Activated gamma-delta T cell (primary cell): ENCODE data around the gene PSENEN.
A peak's percentile ranks its signal among the peaks of the same experiment; 100 is the strongest.

Experiments
- DNase-seq: peaks from one replicate; lab custom pipeline; 2025; lab: John Stamatoyannopoulos, UW

Gene PSENEN

DNA sequence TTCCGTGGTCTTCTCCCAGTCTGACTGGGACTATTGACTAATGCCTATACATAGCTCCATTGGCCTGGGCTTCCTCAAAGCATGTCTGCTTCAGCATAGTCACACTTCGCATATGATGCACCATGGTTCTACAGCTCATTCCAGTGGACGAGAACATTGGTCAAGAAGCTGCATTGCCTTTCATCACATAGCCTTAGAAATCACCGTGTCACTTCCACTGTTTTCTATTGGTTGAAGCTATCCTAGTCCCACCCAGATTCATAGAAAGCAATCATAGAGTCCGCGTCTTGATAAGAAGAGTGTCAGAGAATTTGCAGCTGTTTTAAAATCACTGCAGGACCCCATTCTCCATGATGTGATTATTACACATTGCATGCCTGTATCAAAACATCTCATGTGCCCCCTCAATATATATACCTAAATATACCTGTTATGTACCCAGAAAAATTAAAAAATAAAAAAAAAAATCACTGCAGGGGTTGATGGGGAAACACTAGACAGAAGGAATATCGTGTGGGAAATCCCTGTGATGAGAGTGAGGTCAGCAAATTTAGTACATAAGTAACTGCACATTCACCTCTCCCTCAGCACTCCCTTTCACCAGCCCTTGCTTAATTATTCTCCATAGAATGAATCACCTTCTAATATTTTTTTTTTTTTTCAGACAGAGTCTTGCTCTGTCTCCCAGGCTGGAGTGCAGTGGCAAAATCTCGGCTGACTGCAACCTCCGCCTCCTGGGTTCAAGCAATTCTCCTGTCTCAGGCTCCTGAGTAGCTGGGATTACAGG is 27.8 kb downstream of the PSENEN start:
- no peak for DNase-seq

DNA sequence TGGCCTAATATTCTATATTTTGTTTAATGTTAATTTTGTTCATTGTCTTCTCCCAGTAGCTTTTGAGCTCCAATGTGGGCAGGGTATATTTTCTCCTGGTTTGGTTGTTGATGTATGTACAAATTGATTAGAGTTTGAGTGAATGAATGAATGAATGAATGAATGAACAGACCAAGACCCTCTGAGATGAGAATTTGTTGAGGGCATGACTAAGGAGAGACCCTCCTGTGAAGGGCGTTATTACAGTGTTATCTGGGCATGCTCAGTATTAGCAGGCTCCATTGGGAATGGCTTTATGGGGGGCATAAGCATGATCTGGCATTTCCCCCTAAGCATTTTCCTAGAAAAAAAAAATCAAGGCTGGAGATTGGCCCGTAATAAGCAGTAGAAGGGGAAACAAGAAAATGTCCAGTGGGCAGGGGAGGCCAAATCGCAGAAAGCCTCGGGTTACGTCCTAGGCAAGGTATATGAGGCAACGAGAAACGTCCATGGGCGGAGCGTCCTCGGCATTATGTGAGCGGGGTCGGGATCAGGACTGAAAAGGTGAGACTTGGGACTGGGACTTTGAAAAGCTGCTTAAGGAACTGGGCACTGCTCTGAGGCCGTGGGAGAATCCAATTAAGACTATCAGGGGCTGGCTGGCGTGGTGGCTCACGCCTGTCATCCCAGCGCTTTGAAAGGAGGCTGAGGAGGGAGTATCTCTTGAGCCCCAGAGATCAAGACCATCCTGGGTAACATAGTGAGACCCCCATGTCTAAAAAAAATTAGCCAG is 29.0 kb downstream of the PSENEN start:
- DNase-seq: no peak

DNA sequence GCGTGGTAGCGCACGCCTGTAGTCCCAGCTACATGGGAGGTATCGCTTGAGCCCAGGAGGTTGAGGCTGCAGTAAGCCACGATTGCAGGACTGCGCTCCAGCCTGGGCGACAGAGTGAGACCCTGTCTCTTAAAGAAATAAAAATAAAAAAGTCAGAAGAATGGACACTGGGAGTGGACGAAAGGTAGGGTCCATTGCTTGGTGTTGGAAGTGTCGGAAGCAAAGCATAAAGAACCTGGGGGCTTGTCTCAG is 29.5 kb downstream of the PSENEN start:
- DNase-seq: no peak

DNA sequence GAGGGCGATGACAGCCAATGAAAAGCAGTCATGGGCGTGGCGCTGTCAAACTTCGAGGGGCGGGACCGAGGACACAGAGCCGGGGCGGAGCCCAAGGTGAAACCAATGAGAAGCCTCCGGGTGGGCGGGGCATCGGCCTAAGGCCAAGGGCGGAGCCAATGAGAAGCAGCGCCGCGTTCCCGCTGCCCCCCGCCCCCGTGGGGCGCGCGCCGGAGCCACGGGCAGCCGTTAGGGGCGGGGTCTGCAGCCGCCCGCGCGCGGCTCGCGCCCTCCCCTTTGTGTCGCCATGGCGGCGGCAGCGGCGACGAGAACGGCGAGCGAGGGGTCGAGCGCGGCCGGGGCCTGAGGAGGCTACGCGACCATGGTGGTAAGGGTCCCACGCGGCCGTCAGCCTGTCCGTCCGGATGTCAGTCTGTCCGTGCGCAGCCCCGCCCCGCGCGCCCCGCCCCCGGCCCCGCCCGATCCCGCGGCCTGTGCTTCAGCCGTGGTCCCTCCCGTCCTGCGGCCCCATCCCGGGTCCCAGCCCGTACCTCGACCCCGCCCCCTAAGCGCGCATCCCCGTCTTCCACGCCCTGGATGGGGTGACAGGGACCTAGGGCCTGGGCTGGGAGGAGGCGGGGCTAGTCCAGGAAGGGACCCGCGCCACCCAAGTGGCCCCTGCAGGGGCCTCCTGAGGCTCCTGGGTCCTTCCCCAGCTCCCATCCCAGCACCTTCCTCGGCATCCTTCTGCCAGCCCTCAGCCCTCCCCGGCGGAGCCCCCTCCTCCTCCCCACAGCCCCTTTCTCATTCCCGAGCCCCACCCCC is 30.0 kb downstream of the PSENEN start, which contains the start of gene ARHGAP33:
ARHGAP33 (plus strand) TSS at position 267 of the 804 bp plus-strand sequence; CDS start at position 362, 95 bp downstream.
- peak; percentile 89 for DNase-seq

DNA sequence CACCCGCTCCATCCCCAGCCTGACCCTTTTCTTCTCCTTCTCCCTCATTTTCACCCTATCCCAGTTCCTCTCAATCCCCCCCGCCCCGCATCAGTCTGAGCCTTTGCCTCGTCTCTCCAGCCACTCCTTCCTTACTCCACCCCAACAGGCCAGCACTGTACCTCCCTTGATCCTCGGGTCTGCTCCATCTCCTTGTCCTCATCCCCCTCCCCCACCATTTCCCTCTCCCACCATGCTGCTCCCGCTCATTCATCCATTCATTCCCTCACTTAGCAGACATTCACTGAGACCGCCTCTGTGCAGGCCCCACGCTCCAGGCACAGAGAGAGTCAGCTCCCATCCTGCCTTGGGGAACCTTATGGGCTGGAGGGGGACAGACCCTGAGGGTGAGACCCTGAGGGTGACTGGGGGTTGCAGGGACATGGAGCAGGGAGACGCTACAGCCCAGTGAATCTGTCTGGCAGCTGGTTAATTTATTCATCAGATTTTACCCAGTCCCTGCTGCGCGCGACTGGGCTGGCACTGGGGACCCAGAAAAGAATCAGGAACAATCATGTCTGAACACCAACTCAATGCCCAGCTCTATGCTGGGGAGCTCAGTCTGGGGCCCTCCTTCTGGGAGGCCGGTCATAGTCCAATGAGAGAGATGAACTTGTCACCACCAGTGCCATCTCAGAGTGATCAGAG is 30.8 kb downstream of the PSENEN start:
- no peak for DNase-seq

DNA sequence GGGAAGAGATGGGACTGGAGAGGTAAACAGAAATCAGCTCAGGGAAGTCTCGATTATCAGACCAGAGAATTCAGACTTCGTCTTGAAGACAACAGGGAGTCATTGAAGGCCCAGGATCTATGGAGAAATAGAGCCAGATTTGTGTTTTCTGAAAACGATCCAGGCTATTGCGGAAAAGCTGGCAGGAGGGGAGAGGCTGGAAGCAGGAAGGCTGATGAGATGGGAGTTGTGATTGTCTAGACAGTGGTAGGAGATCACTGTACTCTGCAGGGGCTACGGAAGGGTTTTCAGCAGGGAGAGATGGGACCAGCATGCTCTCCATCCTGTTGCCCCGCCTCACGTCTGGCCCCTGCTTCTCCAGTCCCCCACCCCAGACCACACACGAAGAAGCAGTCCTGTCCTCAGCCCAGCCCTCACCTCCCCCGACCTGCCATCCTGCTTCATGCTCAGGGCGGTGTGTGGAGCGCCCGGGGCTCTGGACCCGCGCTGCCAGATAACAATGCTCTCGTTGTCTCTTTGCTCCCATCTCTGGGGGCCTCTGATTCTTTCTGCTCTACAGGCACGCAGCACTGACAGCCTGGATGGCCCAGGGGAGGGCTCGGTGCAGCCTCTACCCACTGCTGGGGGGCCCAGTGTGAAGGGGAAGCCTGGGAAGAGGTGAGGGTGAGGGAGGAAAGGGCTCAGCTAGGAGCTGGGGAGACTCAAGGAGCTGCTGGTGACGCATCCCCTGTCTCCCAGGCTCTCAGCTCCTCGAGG is 31.8 kb downstream of the PSENEN start:
- no peak for DNase-seq

DNA sequence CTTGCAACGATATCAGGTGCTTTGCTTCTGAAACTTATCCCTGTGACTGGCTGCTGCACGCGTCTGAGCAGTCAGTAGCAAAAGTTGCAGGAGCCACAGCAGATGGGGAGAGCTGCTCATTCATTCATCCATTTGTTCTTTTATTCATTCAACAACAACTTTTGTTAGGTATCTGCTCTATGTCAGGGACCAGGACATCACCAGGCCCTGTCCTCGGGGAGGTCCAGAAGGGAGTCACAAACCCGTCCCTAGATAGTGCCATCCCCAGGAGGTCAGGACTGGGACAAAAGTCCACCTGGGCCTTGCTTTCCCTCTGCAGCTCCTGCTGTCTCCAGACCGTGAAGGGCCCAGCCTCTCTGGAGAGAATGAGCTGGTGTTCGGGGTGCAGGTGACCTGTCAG is 32.5 kb downstream of the PSENEN start:
- no peak for DNase-seq

DNA sequence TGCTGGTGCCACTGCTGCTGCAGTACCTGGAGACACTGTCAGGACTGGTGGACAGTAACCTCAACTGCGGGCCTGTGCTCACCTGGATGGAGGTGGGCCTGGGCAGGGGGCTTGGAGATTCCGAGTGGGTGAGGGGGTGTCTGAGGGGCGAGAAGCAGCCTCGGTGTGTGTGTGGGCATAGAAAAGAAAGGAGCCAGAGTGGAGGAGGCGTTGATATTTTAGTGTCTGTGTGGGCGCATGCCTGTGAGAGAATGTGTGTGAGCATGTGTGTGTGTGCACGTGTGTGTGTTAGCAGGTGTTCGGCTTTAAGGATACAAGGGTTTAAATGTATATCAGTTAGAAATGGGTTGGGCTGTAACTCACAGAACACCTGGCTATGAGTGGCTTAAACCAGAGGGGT is 33.6 kb downstream of the PSENEN start:
- no peak for DNase-seq

DNA sequence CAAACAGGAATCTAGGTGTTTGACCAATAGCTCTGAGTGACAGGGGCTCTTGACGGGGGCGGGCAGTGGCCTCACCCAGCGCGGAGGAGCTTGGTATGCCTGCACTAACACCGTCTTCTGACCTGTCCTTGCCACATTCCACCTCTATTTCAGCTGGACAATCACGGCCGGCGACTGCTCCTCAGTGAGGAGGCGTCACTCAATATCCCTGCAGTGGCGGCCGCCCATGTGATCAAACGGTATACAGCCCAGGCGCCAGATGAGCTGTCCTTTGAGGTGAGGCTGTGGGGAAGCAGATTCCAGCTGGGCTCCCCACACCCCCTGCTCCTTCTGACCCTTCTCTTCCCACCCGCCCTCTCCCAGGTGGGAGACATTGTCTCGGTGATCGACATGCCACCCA is 34.6 kb downstream of the PSENEN start:
- DNase-seq: no peak

DNA sequence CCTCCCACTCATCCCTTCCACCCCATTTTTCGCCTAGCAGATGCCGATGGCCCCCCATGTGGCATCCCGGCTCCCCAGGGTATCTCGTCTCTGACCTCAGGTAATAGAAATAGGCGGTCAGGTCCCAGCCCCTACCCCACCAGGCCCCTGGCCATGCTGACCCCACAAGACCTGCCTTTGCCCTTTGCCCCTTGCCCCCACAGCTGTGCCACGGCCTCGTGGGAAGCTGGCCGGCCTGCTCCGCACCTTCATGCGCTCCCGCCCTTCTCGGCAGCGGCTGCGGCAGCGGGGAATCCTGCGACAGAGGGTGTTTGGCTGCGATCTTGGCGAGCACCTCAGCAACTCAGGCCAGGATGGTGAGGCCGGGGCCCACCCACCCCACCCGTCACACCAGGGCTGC is 35.3 kb downstream of the PSENEN start:
- no peak for DNase-seq

DNA sequence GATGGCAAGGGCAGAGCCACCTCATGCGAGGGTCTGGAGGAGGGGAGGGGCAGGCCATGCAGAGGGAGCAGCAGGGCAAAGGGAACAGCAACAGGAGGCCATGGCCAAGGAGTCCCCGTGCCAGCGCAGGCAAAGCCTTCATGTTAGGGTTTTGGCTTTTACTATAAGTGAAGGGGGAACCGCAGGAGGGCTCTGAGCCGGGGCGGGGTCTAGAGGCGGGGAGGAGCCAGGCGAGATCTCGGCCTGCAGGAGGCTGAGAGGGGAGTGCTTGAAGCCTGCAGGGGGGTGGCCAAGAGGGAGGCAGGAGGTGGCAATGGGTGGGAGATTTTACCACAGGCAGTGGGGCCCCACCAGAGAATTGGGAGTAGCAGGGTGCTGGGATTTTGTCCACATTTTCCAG is 36.2 kb downstream of the PSENEN start:
- no peak for DNase-seq

DNA sequence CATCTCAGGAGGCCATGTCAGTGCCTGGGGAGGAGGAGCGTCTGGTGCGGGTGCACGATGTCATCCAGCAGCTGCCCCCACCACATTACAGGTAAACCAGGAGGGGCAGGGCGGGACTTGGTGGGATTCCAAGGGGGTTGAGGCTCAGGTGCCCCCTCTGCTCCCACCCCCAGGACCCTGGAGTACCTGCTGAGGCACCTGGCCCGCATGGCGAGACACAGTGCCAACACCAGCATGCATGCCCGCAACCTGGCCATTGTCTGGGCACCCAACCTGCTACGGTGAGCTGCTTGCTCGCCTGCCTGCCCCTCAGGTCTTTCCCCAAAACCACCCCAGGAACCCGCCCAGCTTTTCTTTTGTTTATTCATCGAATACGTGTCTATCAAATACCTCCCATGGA is 37.1 kb downstream of the PSENEN start:
- no peak for DNase-seq

DNA sequence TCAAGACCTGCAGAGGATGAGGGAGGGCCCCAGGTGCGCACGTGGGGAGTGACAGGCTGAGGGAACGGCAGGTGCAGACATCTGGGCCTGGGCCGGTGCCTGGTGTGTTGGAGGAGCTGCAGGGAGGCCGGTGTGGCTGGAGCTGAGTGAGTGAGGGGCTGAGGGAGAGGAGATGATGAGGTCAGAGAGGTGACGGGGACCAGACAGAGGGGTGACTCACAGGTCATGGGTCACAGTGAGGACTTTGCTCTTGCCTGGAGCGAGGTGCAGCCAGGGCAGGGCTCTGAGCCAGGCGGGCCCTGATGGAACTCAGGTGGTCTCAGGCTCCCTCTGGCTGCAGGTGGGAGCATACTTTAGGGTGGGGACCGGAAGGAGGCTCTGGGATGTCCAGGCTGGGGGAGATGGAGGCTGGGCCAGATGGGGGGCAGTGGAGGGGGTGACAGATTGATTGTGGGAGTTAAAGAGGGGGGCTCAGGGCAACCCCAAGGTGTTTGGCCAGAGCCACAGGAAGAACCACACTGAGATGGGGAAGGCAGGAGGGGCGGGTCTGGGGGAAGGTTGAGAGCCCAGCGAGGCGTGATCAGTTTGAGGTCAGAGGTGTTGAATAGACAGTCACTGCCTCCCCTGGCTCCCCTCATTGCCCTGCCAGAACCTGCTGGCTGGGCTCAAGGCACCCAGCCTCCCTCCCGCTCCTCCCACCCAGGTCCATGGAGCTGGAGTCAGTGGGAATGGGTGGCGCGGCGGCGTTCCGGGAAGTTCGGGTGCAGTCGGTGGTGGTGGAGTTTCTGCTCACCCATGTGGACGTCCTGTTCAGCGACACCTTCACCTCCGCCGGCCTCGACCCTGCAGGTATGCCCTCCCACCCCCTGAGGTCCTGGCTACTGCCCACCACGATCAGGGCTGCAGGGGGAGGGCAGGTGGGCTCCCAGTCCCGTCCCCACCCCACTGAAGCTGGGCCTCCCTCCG is 38.3 kb downstream of the PSENEN start:
- DNase-seq: no peak

DNA sequence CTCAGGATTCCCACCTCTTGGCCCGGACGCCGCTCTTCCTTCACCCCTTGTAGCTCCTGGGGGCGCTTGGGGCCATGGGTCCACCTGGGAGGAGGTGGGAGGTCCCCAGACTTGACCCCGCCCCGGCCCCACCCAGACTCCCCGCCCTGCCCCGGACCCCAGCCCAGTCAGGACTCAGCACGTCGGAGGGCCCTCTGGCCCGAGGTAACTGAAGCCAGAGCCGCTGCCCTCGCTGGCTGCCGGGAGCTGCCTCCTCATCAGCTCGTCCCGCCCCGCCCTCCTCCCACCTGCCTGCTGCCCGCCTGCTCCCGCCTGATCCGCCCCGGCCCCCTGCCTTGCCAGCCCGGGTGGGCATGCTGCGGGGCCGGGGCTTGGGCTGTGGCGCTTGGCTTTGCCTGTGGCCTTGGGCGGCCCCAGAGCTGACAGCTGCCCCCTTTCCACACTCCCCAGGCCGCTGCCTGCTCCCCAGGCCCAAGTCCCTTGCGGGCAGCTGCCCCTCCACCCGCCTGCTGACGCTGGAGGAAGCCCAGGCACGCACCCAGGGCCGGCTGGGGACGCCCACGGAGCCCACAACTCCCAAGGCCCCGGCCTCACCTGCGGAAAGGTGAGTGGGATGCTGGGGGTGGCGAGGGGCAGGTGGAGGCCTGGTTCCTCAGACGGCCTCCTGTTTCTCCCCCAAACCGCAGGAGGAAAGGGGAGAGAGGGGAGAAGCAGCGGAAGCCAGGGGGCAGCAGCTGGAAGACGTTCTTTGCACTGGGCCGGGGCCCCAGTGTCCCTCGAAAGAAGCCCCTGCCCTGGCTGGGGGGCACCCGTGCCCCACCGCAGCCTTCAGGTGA is 39.3 kb downstream of the PSENEN start:
- no peak for DNase-seq

DNA sequence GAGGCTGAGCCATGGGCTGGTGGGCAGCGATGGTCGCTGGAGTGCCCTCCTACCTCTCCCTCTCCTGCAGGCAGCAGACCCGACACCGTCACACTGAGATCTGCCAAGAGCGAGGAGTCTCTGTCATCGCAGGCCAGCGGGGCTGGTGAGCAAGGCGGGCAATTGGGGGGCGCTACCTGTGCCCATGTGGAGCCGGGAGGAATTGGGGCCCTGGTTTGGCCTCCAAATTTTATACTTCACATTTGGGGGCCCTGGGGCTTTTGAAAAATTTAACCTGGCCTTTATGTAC is 39.8 kb downstream of the PSENEN start:
- no peak for DNase-seq

DNA sequence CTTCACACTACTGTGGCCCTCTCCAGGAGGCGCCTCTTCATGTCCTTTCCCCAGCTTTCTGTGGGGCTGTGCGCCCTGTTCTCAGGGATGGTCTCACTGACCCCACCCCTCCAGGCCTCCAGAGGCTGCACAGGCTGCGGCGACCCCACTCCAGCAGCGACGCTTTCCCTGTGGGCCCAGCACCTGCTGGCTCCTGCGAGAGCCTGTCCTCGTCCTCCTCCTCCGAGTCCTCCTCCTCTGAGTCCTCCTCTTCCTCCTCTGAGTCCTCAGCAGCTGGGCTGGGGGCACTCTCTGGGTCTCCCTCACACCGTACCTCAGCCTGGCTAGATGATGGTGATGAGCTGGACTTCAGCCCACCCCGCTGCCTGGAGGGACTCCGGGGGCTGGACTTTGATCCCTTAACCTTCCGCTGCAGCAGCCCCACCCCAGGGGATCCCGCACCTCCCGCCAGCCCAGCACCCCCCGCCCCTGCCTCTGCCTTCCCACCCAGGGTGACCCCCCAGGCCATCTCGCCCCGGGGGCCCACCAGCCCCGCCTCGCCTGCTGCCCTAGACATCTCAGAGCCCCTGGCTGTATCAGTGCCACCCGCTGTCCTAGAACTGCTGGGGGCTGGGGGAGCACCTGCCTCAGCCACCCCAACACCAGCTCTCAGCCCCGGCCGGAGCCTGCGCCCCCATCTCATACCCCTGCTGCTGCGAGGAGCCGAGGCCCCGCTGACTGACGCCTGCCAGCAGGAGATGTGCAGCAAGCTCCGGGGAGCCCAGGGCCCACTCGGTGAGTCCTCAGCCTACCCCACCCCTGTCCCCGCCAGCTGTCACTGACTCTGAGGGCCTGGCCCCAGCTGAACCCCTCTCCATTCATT is 41.1 kb downstream of the PSENEN start:
- no peak for DNase-seq

DNA sequence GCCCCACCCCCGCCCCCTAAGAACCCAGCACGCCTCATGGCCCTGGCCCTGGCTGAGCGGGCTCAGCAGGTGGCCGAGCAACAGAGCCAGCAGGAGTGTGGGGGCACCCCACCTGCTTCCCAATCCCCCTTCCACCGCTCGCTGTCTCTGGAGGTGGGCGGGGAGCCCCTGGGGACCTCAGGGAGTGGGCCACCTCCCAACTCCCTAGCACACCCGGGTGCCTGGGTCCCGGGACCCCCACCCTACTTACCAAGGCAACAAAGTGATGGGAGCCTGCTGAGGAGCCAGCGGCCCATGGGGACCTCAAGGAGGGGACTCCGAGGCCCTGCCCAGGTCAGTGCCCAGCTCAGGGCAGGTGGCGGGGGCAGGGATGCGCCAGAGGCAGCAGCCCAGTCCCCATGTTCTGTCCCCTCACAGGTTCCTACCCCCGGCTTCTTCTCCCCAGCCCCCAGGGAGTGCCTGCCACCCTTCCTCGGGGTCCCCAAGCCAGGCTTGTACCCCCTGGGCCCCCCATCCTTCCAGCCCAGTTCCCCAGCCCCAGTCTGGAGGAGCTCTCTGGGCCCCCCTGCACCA is 41.9 kb downstream of the PSENEN start:
- DNase-seq: no peak
